Esophagus muscularis mucosa (tissue), 4 donors: ENCODE results near the gene ANKRD18B.
"Not testable (repeated sequence)": the region's sequence is repeated elsewhere in the genome, so short reads cannot be mapped to it uniquely, and the experiment has no call there.

ENCODE experiments used
- EP300 ChIP-seq: sonication (generic); formaldehyde crosslinking; IDR thresholded peaks from one replicate; pipeline ENCODE4 v1.6.1; 2017; ENCODE audit warnings: antibody characterized with exemption
- POLR2A ChIP-seq: fragments of 450-650 bp; IDR thresholded peaks from one replicate; pipeline ENCODE4 v1.6.1; 2017; ENCODE audit warnings: antibody characterized with exemption, moderate library complexity, mild to moderate bottlenecking, low read depth
- TF ChIP-seq, protein P1 (sequence below), 3 experiments: fragments of 200-600 bp in 2 of 3; fragments of 450-650 bp in 1 of 3; sonication (generic) in 2 of 3; IDR thresholded peaks; one replicate each; pipeline ENCODE4 v1.5.1; 2017 to 2019; ENCODE audit warnings: antibody characterized with exemption in 3 of 3, mild to moderate bottlenecking in 2 of 3, moderate library complexity in 1 of 3

GRCh38 chr9:33612410-33612809 is 88.4 kb downstream of the ANKRD18B start:
- TF ChIP-seq, protein P1, sequence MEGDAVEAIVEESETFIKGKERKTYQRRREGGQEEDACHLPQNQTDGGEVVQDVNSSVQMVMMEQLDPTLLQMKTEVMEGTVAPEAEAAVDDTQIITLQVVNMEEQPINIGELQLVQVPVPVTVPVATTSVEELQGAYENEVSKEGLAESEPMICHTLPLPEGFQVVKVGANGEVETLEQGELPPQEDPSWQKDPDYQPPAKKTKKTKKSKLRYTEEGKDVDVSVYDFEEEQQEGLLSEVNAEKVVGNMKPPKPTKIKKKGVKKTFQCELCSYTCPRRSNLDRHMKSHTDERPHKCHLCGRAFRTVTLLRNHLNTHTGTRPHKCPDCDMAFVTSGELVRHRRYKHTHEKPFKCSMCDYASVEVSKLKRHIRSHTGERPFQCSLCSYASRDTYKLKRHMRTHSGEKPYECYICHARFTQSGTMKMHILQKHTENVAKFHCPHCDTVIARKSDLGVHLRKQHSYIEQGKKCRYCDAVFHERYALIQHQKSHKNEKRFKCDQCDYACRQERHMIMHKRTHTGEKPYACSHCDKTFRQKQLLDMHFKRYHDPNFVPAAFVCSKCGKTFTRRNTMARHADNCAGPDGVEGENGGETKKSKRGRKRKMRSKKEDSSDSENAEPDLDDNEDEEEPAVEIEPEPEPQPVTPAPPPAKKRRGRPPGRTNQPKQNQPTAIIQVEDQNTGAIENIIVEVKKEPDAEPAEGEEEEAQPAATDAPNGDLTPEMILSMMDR (IDR thresholded peaks at IDR 0.05): not testable (repeated sequence)
- not testable (repeated sequence) for TF ChIP-seq EP300, POLR2A
